Neural cell (in vitro differentiated cells): ENCODE measurements around the gene LIF. TPM values are rescaled to one million over a fixed set of nuclear protein-coding genes. Genes with fewer than 3 reads are reported as not detected.

Source experiments
- H2AFZ ChIP-seq: fragments of 200-600, 300-800 bp; sonication (generic), shearing (Covaris generic); 2 replicates; pipeline ENCODE4 v1.6.0; 2014; ENCODE audit warnings: low read depth, mild to moderate bottlenecking, antibody characterized with exemption, low read length, moderate library complexity
- H3F3A ChIP-seq: fragments of 200-600 bp; shearing (Covaris generic); 2 replicates; pipeline ENCODE4 v1.6.1; 2016; ENCODE audit warnings: mild to moderate bottlenecking, moderate library complexity, mixed read lengths, antibody characterized with exemption, low read length; ENCODE audit not compliant: insufficient read depth, poor library complexity, severe bottlenecking
- H3K27ac ChIP-seq: fragments of 200-600, 300-800 bp; sonication (generic), shearing (Covaris generic); 2 replicates; pipeline ENCODE4 v1.5.1; 2014; ENCODE audit warnings: mild to moderate bottlenecking, low read length, moderate library complexity
- H3K27me3 ChIP-seq: fragments of 300-800, 200-600 bp; sonication (generic), shearing (Covaris generic); 2 replicates; pipeline ENCODE4 v1.6.0; 2014; ENCODE audit warnings: mild to moderate bottlenecking, low read depth, low read length, moderate library complexity; ENCODE audit not compliant: insufficient read depth
- H3K36me3 ChIP-seq: fragments of 300-800, 200-600 bp; sonication (generic), shearing (Covaris generic); 2 replicates; pipeline ENCODE4 v1.5.1; 2014; ENCODE audit warnings: mild to moderate bottlenecking, antibody characterized with exemption, low read length, moderate library complexity; ENCODE audit not compliant: insufficient read depth
- H3K4me2 ChIP-seq: fragments of 300-800, 200-600 bp; sonication (generic), shearing (Covaris generic); 2 replicates; pipeline ENCODE4 v1.6.0; 2014; ENCODE audit warnings: mild to moderate bottlenecking, low read length
- H3K4me3 ChIP-seq: fragments of 300-800, 200-600 bp; sonication (generic), shearing (Covaris generic); 2 replicates; pipeline ENCODE4 v1.5.1; 2014; ENCODE audit warnings: mild to moderate bottlenecking, low read length, moderate library complexity
- H3K79me2 ChIP-seq: fragments of 200-600 bp; shearing (Covaris generic); replicated peaks from 2 replicates; pipeline ENCODE4 v1.6.0; 2014; ENCODE audit warnings: mild to moderate bottlenecking, low read length, moderate library complexity; ENCODE audit not compliant: insufficient read depth
- H3K9ac ChIP-seq: fragments of 300-800, 200-600 bp; sonication (generic), shearing (Covaris generic); 2 replicates; pipeline ENCODE4 v1.6.1; 2016; ENCODE audit warnings: mild to moderate bottlenecking, low read length, mixed read lengths
- H3K9me2 ChIP-seq: fragments of 200-600 bp; shearing (Covaris generic); 2 replicates; pipeline ENCODE4 v1.6.1; 2016; ENCODE audit warnings: mild to moderate bottlenecking, low read length, mixed read lengths; ENCODE audit not compliant: insufficient read depth
- H3K9me3 ChIP-seq: fragments of 200-600, 300-800 bp; sonication (generic), shearing (Covaris generic); 2 replicates; pipeline ENCODE4 v1.6.1; 2016; ENCODE audit warnings: mild to moderate bottlenecking, mixed run types, low read length, moderate library complexity, mixed read lengths
- H4K20me1 ChIP-seq: fragments of 200-600 bp; shearing (Covaris generic); 2 replicates; pipeline ENCODE4 v1.6.1; 2016; ENCODE audit warnings: mild to moderate bottlenecking, mixed run types; ENCODE audit not compliant: insufficient read depth
- EP300 ChIP-seq: fragments of 450-650 bp; conservative IDR thresholded peaks from 2 replicates; pipeline ENCODE4 v1.6.1; 2014; ENCODE audit warnings: antibody characterized with exemption, mild to moderate bottlenecking, moderate library complexity; ENCODE audit not compliant: poor library complexity, severe bottlenecking
- EZH2 ChIP-seq: fragments of 200-600, 300-800 bp; shearing (Covaris generic), sonication (generic); IDR thresholded peaks from 2 replicates; pipeline ENCODE4 v1.6.1; 2014; ENCODE audit warnings: antibody characterized with exemption, low read length, borderline replicate concordance, mild to moderate bottlenecking; ENCODE audit not compliant: insufficient read depth, poor library complexity, severe bottlenecking
- MXI1 ChIP-seq: fragments of 450-650 bp; conservative IDR thresholded peaks from 2 replicates; pipeline ENCODE4 v1.6.1; 2014; ENCODE audit warnings: antibody characterized with exemption, mild to moderate bottlenecking; ENCODE audit not compliant: poor library complexity, severe bottlenecking
- POLR2AphosphoS5 ChIP-seq: IDR thresholded peaks from 2 replicates; pipeline ENCODE4 v1.6.1; 2012
- RAD21 ChIP-seq: fragments of 450-650 bp; conservative IDR thresholded peaks from 2 replicates; pipeline ENCODE4 v1.6.1; 2014; ENCODE audit warnings: antibody characterized with exemption, mild to moderate bottlenecking, moderate library complexity
- SMC3 ChIP-seq: fragments of 450-650 bp; conservative IDR thresholded peaks from 2 replicates; pipeline ENCODE4 v1.6.1; 2014; ENCODE audit warnings: antibody characterized with exemption, mild to moderate bottlenecking, moderate library complexity; ENCODE audit not compliant: poor library complexity
- TAF1 ChIP-seq: IDR thresholded peaks from 2 replicates; pipeline ENCODE4 v1.6.1; 2012; ENCODE audit warnings: low read depth
- polyA plus RNA-seq: library from polyadenylated mRNA; depleted of rRNA; stranded (reverse); fragments of >200 nt; gene quantifications from 2 replicates; pipeline ENCODE4 v1.2.3, GENCODE V29; 2014
- TF ChIP-seq, protein P1 (sequence below): IDR thresholded peaks from 2 replicates; pipeline ENCODE4 v1.6.1; 2012; ENCODE audit warnings: borderline replicate concordance
- TF ChIP-seq, protein P2 (sequence below): fragments of 450-650 bp; IDR thresholded peaks from 2 replicates; pipeline ENCODE4 v1.5.1; 2014; ENCODE audit warnings: antibody characterized with exemption, mild to moderate bottlenecking, moderate library complexity; ENCODE audit not compliant: poor library complexity, severe bottlenecking

LIF gene
- polyA plus RNA-seq, 1 donor from 2014 or later = 0.05 TPM

DNA sequence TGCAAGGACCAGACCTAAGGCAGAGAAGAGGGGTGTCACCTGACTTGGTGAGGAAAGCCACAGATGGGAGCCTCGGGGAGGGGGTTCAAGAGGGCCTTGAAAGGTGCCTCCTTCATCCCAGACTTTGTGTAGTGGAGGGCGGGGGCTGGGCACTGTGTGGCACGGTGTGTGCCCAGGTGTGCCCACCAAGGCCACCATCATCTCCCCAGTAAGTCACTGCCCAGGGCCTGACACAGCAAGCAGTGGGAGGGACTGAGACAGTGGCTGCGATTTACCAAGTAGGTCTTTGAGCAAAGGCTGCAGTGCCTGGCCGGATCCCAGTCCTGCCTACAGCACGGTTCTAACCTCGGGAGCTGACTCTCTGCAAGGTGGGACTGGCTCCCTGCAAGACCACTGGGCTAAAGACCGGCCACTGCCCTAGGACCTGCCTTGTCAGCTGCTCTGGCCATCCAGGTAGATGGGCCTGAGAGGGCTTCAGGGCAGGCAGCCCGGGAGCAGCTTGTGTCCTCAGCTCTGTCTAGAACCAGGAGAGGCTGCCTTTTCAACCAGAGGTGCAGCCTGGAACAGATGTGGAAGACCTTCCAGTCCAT, 18.7 kb upstream of the LIF start:
- H3K27me3 ChIP-seq = no peaks in the 10 kb centered on the region
- H4K20me1 ChIP-seq = no peaks in the 10 kb centered on the region
- H3K9ac ChIP-seq = no peak overlapping the region
- H3K27ac ChIP-seq = no peak overlapping the region
- no peaks in the 10 kb centered on the region for H3F3A ChIP-seq
- H3K9me3 ChIP-seq = no peaks in the 10 kb centered on the region
- no peak overlapping the region for H2AFZ ChIP-seq
- TF ChIP-seq POLR2AphosphoS5 = no peak
- no peaks in the 10 kb centered on the region for H3K36me3 ChIP-seq
- H3K4me3 ChIP-seq = no peak overlapping the region
- H3K4me2 ChIP-seq = no peak overlapping the region
- no peaks in the 10 kb centered on the region for H3K9me2 ChIP-seq
- no peaks in the 10 kb centered on the region for H3K79me2 ChIP-seq

DNA sequence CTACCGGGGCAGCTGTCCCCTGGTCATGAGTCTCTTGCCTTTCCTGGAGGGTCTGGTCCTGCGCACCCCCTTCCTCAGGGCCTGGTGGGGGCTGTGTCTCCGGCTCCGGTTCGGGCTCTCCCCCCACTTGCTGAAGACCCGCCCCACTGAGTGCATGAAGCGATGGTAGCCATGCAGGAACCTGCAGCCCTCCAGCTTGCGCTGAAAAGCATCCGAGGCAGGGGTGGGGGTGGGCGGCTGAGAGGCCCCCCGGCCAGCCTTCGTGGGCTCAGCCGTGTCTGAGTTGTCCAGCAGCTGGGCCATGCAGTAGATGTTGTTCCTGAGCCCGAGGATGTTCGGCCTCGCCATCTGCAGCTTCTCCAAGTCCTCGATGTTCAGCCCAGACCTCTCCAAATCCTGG, 17.3 kb upstream of the LIF start:
- H3K27ac ChIP-seq = no peak overlapping the region
- H3K4me2 ChIP-seq = no peak overlapping the region
- no peaks in the 10 kb centered on the region for H3F3A ChIP-seq

More for the DNA sequence above, 17.3 kb upstream of the LIF start:
- Histone ChIP-seq H3K4me3 (no peak overlapping the region), H3K27me3 (no peaks in the 10 kb centered on the region), H2AFZ (no peak overlapping the region), H4K20me1 (no peaks in the 10 kb centered on the region), H3K36me3 (no peaks in the 10 kb centered on the region), H3K79me2 (no peaks in the 10 kb centered on the region), H3K9me3 (no peaks in the 10 kb centered on the region), H3K9me2 (no peaks in the 10 kb centered on the region), H3K9ac (no peak overlapping the region)
- no peak for TF ChIP-seq POLR2AphosphoS5
- no peak for TF ChIP-seq EP300
- TF ChIP-seq, protein P1, sequence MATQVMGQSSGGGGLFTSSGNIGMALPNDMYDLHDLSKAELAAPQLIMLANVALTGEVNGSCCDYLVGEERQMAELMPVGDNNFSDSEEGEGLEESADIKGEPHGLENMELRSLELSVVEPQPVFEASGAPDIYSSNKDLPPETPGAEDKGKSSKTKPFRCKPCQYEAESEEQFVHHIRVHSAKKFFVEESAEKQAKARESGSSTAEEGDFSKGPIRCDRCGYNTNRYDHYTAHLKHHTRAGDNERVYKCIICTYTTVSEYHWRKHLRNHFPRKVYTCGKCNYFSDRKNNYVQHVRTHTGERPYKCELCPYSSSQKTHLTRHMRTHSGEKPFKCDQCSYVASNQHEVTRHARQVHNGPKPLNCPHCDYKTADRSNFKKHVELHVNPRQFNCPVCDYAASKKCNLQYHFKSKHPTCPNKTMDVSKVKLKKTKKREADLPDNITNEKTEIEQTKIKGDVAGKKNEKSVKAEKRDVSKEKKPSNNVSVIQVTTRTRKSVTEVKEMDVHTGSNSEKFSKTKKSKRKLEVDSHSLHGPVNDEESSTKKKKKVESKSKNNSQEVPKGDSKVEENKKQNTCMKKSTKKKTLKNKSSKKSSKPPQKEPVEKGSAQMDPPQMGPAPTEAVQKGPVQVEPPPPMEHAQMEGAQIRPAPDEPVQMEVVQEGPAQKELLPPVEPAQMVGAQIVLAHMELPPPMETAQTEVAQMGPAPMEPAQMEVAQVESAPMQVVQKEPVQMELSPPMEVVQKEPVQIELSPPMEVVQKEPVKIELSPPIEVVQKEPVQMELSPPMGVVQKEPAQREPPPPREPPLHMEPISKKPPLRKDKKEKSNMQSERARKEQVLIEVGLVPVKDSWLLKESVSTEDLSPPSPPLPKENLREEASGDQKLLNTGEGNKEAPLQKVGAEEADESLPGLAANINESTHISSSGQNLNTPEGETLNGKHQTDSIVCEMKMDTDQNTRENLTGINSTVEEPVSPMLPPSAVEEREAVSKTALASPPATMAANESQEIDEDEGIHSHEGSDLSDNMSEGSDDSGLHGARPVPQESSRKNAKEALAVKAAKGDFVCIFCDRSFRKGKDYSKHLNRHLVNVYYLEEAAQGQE = no peak
- no peak for TF ChIP-seq EZH2
- TF ChIP-seq SMC3 = no peak
- TF ChIP-seq RAD21 = no peak
- no peak for TF ChIP-seq MXI1
- TF ChIP-seq, protein P2, sequence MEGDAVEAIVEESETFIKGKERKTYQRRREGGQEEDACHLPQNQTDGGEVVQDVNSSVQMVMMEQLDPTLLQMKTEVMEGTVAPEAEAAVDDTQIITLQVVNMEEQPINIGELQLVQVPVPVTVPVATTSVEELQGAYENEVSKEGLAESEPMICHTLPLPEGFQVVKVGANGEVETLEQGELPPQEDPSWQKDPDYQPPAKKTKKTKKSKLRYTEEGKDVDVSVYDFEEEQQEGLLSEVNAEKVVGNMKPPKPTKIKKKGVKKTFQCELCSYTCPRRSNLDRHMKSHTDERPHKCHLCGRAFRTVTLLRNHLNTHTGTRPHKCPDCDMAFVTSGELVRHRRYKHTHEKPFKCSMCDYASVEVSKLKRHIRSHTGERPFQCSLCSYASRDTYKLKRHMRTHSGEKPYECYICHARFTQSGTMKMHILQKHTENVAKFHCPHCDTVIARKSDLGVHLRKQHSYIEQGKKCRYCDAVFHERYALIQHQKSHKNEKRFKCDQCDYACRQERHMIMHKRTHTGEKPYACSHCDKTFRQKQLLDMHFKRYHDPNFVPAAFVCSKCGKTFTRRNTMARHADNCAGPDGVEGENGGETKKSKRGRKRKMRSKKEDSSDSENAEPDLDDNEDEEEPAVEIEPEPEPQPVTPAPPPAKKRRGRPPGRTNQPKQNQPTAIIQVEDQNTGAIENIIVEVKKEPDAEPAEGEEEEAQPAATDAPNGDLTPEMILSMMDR = no peak
- no peak for TF ChIP-seq TAF1
